ENCODE measurements around the gene OLFM4.

GRCh38 chr13:53012707-53013106, 15.9 kb upstream of the OLFM4 start:
- no peak for TF ChIP-seq CTCF (conservative IDR thresholded peaks at IDR 0.05; ENCODE audit: low read depth in 2 of 2)
- no peak for TF ChIP-seq REST (IDR thresholded peaks at IDR 0.05; ENCODE audit: unreplicated experiment)
- no peak for TF ChIP-seq CREB1 (CRISPR knock-in tag; IDR thresholded peaks at IDR 0.05; ENCODE audit: low read depth)
- no peak for TF ChIP-seq POLR2AphosphoS5 (IDR thresholded peaks at IDR 0.05; ENCODE audit: low read depth)
- TF ChIP-seq EZH2 (IDR thresholded peaks at IDR 0.05; ENCODE audit: low read depth, unreplicated experiment): no peak
- TF ChIP-seq EZH2phosphoT487 (IDR thresholded peaks at IDR 0.05; ENCODE audit: unreplicated experiment): no peak
- TF ChIP-seq STAT1 (IDR thresholded peaks at IDR 0.05; ENCODE audit: unreplicated experiment): no peak
- no peak for TF ChIP-seq ZNF331 (CRISPR knock-in tag; IDR thresholded peaks at IDR 0.05; ENCODE audit: low read depth)
